ENCODE results near the gene WDR5B.
"Not testable (repeated sequence)": the region's sequence is repeated elsewhere in the genome, so short reads cannot be mapped to it uniquely, and the experiment has no call there.

Gene WDR5B

DNA sequence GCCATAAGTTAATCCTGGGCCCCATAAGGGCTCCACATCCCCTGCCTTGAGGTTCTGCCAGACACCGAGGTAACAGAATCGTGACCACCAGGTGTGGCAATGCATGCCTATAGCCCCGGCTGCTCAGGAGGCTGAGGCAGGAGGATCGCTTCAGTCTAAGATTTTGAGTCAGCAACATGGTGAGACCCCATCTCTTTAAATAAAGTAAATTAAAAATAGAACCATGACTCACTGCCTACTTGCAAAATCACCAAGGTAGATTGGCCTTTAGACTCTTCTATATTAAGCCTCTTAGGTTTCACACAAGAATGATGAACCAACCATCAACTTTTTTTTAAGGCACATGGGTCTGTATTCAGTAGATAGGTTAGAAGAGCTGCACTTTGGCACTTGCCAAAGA is 9.7 kb downstream of the WDR5B start:
- DNase-seq, result no peak

DNA sequence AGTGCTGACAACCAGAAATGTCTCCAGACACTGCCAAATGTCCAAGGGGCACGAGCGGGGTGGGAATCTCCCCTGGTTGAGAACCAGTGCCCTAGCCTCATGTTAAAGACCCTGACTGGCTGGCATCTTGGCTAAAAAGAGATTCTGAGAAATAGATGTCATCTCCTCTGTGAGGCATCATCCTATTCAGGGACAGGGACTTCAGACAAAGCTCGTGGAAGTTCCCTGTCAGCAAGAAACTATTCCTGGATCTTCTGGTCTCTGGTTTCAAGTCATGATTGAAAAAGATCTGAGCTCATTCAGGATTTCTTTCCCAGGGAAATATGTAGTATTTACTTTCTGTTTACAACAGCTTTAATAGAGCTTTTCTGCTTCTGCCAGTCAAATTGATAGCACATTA is 10.8 kb downstream of the WDR5B start:
- DNase-seq, result no peak

DNA sequence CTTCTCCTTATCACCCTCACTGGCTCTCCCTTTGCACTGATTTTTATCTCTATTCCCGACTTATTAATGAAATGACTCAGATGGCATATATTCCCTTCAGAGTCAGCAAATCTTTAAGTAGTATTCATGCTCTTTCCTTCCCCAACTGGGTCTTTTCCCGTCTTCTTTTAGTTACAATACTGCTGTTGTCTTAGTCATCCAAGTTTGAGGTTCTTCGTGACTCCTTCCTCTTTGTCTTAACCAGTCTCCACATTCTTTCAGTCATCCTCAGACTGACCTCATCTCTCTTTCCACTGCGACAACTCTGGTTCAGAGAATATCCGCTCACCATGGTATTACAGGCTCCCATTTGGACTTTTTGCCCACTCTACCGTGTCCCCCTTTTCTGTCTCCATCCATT is 12.4 kb downstream of the WDR5B start:
- DNase-seq, result no peak

DNA sequence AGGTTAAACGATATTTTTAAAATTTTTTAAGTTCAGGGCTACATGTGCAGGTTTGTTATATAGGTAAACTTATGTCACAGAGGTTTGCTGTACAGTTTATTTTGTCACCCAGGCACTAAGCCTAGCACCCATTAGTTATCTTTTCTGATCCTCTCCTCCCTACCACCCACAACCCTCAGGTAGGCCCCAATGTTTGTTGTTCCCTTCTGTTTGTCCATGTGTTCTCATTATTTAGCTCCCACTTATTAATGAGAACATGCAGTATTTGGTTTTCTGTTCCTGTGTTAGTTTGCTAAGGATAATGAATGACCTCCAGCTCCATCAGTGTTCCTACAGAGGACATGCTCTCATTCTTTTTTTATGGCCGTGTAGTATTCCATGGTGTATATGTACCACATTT is 16.9 kb downstream of the WDR5B start:
- no peak for DNase-seq

DNA sequence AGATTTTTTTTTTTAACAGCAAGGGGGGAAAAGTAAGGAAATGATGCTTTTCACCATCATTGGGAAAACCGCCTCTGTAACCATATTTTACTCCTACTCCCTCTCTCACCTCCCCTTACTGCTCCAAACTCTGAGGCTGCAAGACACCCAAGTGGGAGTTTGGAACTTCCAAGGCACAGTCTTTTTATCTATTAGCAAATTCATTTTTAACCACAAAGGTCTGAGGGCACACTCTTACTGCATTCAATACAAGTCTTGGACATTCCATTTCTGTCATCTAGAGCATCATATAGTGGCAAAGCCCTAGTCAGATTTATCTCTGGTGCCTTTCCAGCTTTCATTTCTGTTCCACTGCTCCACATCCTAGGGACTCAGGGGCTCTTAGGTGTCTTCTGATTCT is 18.7 kb downstream of the WDR5B start:
- DNase-seq, result no peak

DNA sequence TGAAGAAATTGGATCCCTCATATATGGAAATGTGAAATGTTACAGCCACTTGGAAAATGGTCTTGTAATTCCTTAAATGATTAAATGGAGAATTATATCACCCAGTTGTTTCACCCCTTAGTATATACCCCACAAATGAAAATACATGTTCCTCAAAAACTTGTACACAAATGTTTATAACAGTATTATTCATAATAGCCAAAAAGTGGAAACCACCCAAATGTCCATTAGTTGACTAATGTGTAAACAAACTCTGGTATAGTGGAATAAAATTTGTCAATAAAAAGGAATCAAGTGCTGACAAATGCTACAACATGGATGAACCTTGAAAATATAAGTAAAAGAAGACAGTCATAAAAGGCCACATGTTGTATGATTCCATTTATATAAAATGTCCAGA is 19.4 kb downstream of the WDR5B start:
- DNase-seq, result no peak

DNA sequence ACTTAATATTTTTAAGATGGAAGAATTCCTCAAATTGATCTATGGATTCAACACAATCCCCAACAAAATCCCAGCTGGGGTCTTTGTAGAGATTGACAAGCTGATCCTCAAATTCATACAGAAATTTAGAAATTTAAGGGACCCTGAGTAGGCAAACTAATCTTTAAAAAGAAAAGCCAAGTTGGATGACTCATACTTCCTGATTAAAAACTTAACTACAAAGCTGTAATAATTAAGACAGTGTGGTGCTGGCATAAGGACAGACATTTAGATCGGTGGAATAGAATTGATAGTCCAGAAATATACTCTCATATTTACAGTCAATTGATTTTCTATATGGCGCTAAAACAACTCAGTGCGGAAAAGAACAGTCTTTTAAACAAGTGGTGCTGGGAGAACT is 20.3 kb downstream of the WDR5B start:
- DNase-seq, result no peak

DNA sequence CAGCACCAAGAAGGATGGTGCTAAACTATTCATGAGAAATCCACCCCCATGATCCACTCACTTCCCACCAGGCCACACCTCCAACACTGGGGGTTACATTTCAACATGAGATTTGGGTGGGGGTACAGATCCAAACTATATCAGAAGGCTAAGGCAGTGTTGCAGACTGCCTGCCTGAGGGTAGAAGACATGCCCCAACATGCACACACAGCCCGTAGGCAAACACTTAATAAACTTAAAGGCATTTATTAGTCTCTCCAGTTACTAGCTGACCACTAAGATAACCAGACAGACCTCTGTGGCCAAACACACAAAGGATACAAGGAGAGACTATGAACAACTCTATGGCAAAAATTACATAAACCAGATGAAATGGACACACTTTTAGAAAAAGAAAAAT is 21.7 kb downstream of the WDR5B start:
- no peak for DNase-seq

DNA sequence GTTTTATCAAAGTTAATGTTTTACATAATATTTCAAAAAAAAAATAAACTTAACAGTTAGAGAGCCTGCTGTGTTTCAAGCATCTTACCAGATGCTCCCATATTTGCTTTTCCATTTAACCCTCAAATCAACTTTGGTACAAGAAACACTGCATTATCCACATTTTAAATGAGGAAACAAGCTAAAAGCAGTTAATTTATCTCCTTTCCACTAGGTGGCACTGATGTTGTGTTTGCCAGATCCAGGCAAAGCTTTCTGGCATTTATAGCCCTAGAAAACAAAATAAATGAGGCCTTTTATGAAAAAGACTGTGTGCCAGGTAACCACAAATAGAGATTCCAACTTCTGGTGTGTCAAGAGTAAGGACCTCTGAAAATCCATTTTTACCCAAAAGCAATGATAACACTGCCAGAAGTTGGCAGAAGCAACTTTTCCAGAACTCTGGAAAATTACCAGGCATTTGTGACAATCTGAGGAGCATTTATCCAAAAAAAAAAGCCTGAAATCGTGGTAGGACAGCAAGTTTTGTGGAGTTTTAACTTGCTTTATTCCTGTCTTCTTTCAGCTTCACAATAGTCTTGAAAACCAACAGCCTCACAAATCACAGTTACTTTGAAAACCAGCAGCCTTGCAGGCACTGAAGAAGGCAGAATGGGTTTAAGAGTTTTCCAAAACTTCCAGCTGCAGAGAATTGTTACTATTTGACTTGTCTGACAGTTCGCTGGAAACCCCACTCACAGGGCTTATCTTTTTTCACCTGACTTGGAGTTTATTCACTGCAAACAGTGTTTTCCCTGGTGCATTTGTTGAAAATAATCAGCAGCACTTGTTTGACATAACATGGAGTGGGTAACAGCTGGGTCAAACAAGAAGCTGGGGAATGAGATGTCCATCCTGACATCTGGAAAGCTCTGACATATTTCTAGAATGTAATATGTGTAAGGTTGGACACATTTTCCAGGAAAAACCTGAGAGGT is 22.7 kb downstream of the WDR5B start:
- no peak for DNase-seq

DNA sequence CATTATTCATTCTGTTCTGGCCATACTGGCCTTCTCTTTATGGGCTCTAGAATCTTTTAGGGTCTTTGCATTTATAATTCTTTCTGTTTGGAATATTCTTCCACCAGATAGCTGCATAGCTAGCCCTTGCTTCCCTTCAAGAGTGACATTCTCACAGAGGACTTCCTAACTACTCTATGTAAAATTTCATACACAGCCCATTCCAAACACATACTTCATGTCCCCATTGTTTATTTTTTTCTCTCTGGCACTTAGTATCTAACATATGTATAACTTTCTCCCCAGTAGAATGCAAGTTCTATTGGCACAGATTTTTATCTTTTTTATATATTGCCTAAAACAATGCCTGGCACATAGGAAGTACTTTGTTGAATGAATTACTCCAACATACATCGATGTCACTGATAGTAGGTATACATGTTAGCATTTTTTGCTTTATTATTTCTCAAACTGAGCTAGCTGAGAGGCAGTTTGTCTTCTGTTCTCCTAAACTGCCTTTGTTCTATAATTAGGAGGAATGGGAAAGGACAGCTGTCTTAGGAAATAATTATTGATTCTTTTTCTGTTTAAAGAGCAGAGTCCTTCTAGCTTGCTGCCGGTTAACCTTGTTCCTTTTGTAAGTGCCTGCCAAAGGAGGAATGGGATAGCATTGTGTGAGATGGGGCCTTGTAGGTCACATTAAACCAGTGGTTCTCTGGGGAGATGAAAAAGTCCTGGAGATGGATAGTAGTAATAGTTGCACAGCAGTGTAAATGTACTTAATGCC is 24.0 kb downstream of the WDR5B start:
- no peak for DNase-seq

DNA sequence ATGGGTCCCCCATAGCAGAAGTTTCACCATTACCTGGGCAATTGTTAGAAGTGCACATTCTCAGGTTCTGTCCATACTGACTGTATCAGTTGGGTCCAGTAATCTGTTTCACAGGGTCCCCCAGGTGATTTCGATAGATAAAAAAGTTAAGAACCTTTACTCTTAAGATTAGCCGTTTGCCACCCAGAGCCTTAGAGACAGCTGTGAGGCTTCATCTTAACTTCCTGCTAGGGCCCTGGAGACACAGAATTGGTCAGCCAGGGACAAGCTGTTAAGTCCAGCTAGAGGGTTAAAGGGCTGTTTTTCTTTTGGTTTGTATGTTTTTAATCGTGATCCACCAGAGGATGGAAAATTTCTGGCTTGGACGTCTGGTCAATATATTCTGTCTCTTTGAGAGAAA is 25.2 kb downstream of the WDR5B start:
- DNase-seq, result no peak

DNA sequence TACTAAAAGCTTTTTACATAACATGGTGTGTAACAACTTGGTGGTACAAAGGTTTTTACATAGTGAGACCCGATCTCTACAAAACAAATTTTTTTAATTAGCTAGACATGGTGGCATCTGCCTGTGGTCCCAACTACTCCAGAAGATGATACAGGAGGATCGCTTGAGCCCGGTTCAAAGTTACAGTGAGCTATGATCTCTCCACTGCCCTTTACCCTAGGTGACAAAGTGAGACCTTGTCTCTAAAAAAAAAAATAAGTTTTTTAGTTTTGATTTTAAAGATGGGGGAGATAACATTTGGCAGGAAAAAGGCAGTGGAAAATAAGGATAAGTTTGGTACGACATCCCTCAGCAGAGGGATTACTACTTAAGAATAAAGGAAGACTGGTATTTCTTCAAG is 26.0 kb downstream of the WDR5B start:
- DNase-seq, result no peak

DNA sequence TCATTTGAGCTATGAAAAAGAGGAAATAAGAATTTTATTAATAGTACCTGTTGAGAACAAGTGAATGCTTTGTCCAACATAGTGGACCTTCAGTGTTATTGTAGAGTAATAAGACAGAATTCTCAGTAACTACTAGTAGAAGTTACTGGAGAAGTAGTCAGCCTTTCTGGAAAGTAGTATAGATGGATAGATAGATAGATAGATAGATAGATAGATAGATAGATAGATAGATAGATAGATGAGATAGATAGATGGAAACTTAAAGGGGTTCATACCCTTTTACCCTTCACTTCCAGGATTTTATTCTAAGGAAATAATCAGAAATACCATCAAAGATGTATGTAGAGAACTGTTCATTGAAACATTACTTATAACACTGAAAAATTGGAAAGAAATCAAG is 26.7 kb downstream of the WDR5B start:
- DNase-seq, result no peak

DNA sequence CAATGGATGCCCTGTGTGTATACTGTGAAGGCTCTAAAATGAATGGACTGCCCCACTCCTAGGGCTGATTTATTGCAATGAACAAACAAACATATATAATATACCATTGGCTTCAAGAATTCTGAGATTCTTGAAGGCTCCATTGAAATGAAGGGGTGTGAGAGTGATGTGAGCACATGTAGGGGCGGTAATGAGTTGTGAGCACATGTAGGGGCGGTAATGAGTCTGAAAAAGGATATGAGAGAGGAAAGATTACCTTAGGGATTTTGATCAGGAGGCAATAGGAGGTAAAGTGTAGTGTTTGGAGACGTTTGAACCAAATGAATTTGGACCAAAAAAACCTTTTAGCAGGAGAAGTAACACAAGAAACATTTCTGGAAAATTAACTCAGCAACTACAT is 28.2 kb downstream of the WDR5B start:
- DNase-seq, result no peak

DNA sequence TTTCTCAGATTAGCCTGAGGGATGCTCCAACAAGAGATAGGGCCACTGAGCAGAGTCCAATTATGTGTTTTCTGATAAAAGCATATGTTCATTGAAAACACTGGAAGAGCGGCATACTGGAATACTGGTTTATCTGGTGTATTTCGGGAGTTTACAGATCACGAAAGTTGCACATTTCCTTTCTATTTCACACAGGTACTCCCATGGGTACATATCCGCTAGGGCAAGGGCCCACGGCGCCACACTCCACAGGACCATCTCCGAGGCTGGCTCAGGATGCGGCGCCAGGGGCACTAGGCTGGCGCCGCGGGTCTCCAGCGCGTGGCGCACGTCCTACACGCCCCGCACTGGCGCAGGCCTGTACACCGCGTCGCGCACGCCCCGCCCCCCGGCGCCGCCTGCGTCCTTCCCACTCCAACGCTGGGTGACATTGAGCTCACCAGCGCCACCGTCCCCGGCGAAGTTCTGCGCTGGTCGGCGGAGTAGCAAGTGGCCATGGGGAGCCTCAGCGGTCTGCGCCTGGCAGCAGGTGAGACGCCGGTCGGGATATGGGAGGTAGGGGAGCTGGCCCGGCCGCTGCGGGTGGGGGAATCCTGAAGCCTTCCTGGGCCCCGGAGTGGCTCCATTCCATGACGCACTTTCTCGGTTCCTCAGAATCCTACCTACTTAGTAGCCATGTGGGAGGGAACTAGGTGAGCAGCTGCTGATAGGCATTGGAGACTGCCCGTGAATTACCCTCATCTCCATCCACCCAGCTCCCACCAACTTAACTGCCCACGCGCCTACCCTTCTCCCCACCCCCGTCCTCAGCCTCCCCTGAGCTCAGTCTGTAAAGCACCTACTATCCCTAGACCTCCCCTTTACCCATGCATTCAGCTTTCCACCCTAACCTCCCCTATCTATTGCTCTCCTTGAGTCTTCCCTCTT is 31.8 kb downstream of the WDR5B start, which contains the start of gene FAM162A:
Gene FAM162A, plus strand, starts transcription at position 412 of the 927 bp plus-strand sequence. Its CDS starts 84 bp downstream, at position 496.
- peak; percentile 92 for DNase-seq

DNA sequence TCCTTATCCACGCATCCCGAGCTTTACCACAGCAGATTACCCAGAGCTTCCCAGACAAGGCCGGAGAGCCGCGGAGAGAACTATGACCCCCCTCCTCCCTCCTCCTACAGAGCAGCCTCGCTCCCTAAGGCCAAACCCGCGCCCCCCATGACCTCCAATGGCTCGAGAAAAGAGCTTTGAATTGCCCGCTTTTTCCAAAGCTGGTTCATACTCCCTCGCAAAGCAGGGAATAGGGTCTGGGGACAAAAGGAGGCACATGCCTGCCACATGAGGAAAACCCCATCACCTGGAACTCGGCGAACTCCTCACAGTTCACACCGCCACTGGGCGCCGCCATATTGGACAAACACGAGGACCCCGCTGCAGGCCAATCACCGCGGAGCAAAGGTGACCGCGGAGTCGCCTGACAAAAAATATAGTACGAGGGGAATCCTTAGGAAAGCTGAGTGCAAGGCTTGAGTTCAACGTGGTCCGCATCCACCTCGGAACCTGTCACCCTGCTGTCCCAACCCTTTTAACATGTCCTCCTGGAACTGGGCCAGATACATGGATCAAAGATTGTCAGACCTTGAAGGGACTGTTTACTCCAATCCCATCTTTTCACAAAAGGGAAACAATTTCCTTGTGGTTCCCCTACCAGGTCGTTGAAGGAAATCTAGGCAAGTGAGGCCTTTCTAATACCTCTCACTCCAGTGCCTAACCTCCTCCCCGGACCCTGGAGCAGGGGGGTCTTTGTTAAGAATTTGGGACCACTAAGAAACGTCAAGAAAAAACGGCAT is 32.8 kb downstream of the WDR5B start, which contains the start of gene MIX23:
Gene MIX23, minus strand, starts transcription at position 344 of the 779 bp plus-strand sequence. Its CDS starts 7 bp downstream, at position 337.
- peak; percentile 78 for DNase-seq

DNA sequence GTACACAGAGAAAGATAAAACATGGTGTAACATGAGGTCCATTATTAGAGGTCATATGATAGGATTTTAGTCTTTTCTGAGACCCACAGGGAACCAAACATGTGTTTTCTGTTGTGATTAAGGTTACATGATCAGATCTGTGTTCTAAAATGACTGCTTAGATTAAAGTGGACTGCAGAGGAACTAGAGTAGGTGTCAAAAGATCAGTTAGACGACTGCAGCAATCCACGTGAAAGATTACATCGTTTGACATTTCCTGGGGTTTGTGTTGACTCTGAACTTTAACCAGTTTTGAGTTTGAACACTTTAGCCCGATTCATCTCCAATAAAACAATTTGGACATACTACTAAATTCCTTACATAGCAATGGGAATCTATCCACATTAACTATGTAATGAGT is 37.9 kb downstream of the WDR5B start:
- DNase-seq, result no peak

DNA sequence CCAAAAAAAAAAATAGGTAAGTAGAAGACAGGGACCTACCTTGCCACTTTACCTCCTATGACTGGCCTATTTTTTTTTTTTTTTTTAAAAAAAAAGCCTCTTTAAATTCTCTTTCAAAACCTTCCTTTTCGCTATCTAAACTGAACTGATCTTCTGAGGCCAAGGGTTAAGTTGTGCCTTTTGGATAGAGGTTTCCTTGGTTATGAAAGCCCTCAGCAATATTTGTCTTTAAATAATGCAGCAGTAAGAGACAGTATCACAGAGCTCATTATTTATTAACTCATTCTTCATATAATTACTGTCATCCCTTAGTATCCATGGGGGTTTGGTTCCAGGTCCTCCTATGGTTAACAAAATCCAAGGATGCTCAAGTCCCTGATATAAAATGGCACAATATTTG is 41.8 kb downstream of the WDR5B start:
- no peak for DNase-seq

DNA sequence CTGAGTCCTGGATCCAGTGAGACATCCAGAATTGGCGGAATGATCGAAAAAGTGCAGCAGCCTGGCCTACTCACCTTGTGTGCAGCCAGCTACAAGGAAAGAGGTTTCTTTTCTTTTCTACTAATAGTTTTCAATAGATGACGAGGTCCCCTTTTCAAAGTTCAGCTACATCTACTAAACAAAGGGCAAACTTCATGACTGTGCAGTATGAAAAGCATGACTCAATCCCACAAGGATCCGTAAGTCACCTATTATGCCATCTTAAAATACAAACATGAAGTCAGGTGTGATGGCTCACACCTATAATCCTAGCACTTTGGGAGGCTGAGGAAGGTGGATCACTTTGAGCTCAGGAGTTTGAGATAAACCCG is 49.5 kb downstream of the WDR5B start:
- DNase-seq, result no peak

DNA sequence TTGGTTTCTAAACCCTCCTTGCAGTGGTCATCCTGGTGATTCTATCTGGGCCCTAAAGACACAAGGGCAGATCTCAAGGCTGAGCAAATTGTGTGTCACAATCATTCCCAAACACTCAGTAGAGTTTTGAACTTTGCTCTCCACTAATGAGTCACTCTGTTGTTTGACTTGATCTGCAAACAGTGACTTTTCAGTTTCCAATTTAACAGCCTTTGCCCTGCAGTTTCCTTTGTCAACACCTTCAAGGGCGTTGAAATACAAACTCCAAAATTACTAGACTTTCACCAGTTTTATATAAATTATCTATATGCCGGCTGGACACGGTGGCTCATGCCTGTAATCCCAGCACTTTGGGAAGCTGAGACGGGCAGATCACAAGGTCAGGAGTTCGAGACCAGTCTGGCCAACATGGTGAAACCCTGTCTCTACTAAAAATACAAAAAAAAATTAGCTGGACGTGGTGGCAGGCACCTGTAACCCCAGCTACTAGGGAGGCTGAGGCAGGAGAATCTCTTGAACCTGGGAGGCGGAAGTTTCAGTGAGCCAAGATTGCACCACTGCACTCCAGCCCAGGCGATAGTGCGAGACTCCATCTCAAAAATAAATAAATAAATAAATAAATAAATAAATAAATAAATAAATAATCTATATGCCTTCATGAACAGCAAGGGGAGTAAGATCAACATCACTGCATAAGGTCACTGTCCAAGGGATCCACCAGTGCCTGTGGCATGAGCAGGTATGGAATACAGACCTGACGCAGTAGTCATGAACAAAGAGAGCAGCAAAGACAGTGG is 50.1 kb downstream of the WDR5B start:
- not testable (repeated sequence) for DNase-seq

DNA sequence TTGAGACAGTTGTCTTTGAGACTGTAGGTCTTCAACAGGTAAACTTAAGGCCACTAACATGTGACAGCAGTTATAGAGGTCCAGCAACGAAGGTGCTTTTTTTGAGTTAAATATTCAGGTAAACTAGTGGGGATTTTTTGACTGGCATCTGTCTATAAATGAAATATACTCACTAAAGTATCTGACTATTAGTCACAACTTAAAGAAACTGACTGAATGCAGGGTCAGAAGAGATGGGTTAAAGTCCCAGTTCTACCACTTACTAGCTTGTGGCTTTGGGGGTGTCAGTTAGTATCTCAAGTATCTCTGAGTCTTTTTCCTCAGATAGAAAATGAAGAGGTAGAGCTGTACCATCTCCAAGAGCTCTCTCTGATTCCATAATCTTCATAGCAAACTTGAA is 50.8 kb downstream of the WDR5B start:
- no peak for DNase-seq

Measured in NCI-H524 treated with DMSO at 0.1 percent for 48 hours (cell line).